Tibial artery (tissue), 4 donors: Measurements from ENCODE around the gene MAZ.
"Not testable (repeated sequence)": the region's sequence is repeated elsewhere in the genome, so short reads cannot be mapped to it uniquely, and the experiment has no call there.

Experiments
- DNase-seq, 2 donors: peaks; one replicate each; pipeline ENCODE4 v3.0.0-alpha.2; 2019
- H3K27ac ChIP-seq, 2 donors: fragments of 200-600 bp; sonication (generic) in 1 of 2; 1 replicate in 1 of 2; 2 replicates in 1 of 2; pipeline ENCODE4 v1.5.1; 2018 to 2019; ENCODE audit warnings: mild to moderate bottlenecking in 1 of 2
- H3K27me3 ChIP-seq, 2 donors: fragments of 200-600 bp; sonication (generic) in 1 of 2; one replicate each; pipeline versions ENCODE4 v1.5.1 to v1.6.0; 2016 to 2019
- H3K36me3 ChIP-seq, 3 donors: fragments of 200-600 bp; sonication (generic) in 2 of 3; one replicate each; pipeline ENCODE4 v1.5.1; 2016 to 2019; ENCODE audit warnings: mild to moderate bottlenecking in 2 of 3
- H3K4me1 ChIP-seq, 4 donors: fragments of 200-600 bp; sonication (generic) in 2 of 4; 1 replicate in 3 of 4; 2 replicates in 1 of 4; pipeline ENCODE4 v1.5.1; 2016 to 2019
- H3K4me3 ChIP-seq, 2 donors: fragments of 200-600 bp; sonication (generic) in 1 of 2; 1 replicate in 1 of 2; 2 replicates in 1 of 2; pipeline ENCODE4 v1.5.1; 2018 to 2019; ENCODE audit warnings: mild to moderate bottlenecking in 2 of 2
- H3K9me3 ChIP-seq, 3 donors: fragments of 200-600 bp; sonication (generic) in 1 of 3; one replicate each; pipeline ENCODE4 v1.5.1; 2016 to 2019
- CTCF ChIP-seq, 2 experiments: fragments of 200-600 bp in 1 of 2; fragments of 450-650 bp in 1 of 2; IDR thresholded peaks; one replicate each; pipeline ENCODE4 v1.5.1; 2017 to 2019; ENCODE audit warnings: antibody characterized with exemption in 2 of 2, mild to moderate bottlenecking in 1 of 2, moderate library complexity in 1 of 2
- intact Hi-C: fragments of 100-400 bp; cut with DNase I; formaldehyde crosslinking; loops from one replicate; pipeline ENCODE4 v1.15.0; 2023; ENCODE audit warnings: low total_unique reads

Gene MAZ

GRCh38 chr16:29831490-29831889, 25.2 kb downstream of the MAZ start:
- peaks cover 48 to 67% (median 48%) of the 10 kb centered on the region in 3 donors for H3K36me3 ChIP-seq
- no peaks in the 10 kb centered on the region for H3K9me3 ChIP-seq
- DNase-seq, result no peak
- H3K27me3 ChIP-seq, result no peaks in the 10 kb centered on the region
- no peak overlapping the region for H3K4me3 ChIP-seq
- TF ChIP-seq CTCF (IDR thresholded peaks at IDR 0.05), result no peak
- intact Hi-C loops, result no loop called here
- no peak overlapping the region for H3K27ac ChIP-seq
- H3K4me1 ChIP-seq, result peaks cover 0 to 21% (median 4%) of the 10 kb centered on the region in 4 donors

GRCh38 chr16:29833219-29833618, 26.9 kb downstream of the MAZ start:
- H3K27me3 ChIP-seq, H3K4me3 ChIP-seq, intact Hi-C loops, H3K9me3 ChIP-seq, H3K27ac ChIP-seq, DNase-seq: not testable (repeated sequence)
- peaks cover 64 to 85% (median 65%) of the 10 kb centered on the region in 3 donors for H3K36me3 ChIP-seq
- H3K4me1 ChIP-seq, result peaks cover 0 to 11% (median 0%) of the 10 kb centered on the region in 4 donors

- Histone ChIP-seq H3K4me3 (no peak overlapping the region), H3K36me3 (peaks cover 72 to 93% (median 74%) of the 10 kb centered on the region in 3 donors)
- TF ChIP-seq CTCF (IDR thresholded peaks at IDR 0.05), result no peak
Measured at GRCh38 chr16:29834079-29834478, 27.8 kb downstream of the MAZ start.

DNA sequence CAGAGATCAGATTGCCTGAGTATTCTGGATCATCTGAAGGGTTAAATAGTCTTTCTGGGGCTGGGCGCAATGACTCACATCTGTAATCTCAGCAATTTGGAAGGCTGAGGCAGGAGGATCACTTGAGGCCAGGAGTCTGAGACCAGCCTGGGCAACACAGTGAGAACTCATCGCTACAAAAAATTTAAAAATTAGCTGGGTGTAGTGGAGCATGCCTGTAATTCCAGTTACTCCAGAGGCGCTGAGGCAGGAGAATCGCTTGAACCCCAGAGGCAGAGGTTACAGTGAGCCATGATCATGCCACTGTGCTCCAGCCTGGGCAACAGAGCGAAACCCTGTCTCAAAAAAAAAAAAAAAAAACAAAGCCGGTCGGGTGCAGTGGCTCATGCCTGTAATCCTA, 29.6 kb downstream of the MAZ start:
- Histone ChIP-seq H3K4me1 (peaks cover 0 to under 1% (median 0%) of the 10 kb centered on the region in 4 donors), H3K27me3 (no peaks in the 10 kb centered on the region), H3K36me3 (peaks cover 83 to 97% (median 89%) of the 10 kb centered on the region in 3 donors), H3K27ac (no peak overlapping the region), H3K9me3 (no peaks in the 10 kb centered on the region), H3K4me3 (no peak overlapping the region)
- TF ChIP-seq CTCF (IDR thresholded peaks at IDR 0.05), result no peak
- intact Hi-C loops, result no loop called here
- no peak for DNase-seq

More at GRCh38 chr16:29834079-29834478, 27.8 kb downstream of the MAZ start:
- DNase-seq, result no peak
- no peaks in the 10 kb centered on the region for H3K27me3 ChIP-seq
- H3K9me3 ChIP-seq, result no peaks in the 10 kb centered on the region
- H3K27ac ChIP-seq, result no peak overlapping the region
- intact Hi-C loops, result no loop called here
- peaks cover 0 to 11% (median 0%) of the 10 kb centered on the region in 4 donors for H3K4me1 ChIP-seq

DNA sequence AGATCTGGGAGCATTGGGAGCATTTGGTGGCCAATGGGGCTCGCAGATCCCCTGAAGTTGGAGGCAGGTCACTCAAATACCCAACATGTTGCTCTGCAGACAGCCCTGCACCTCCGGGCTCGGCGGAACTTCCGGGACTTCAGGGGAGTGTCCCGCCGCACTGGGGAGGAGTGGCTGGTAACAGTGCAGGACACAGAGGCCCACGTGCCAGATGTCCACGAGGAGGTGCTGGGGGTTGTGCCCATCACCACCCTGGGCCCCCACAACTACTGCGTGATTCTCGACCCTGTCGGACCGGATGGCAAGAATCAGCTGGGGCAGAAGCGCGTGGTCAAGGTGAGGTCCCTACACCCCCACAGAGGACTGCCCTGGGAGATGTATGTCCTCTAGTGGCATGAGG, 30.3 kb downstream of the MAZ start:
- DNase-seq, result no peak
- Histone ChIP-seq H3K27me3 (no peaks in the 10 kb centered on the region), H3K4me3 (no peak overlapping the region), H3K9me3 (no peaks in the 10 kb centered on the region), H3K27ac (no peak overlapping the region), H3K4me1 (no peaks in the 10 kb centered on the region), H3K36me3 (peaks cover 83 to 97% (median 83%) of the 10 kb centered on the region in 3 donors)
- no peak for TF ChIP-seq CTCF (IDR thresholded peaks at IDR 0.05)
- intact Hi-C loops, result no loop called here

- Histone ChIP-seq H3K9me3 (no peaks in the 10 kb centered on the region), H3K4me1 (no peaks in the 10 kb centered on the region), H3K27ac (no peak overlapping the region), H3K36me3 (peaks cover 85 to 98% (median 91%) of the 10 kb centered on the region in 3 donors), H3K4me3 (no peak overlapping the region), H3K27me3 (no peaks in the 10 kb centered on the region)
- DNase-seq, result no peak
- intact Hi-C loops, result no loop called here
- TF ChIP-seq CTCF (IDR thresholded peaks at IDR 0.05), result no peak
Measured at GRCh38 chr16:29837841-29838240, 31.5 kb downstream of the MAZ start.
